Measurements from ENCODE around the gene DEPDC4.
"Not testable (repeated sequence)": the region's sequence is repeated elsewhere in the genome, so short reads cannot be mapped to it uniquely, and the experiment has no call there.

DEPDC4 gene

GRCh38 chr12:100266835-100267602 is at the start of gene DEPDC4, which contains the start of gene SCYL2:
TSS of gene DEPDC4 (minus strand) at chr12:100267079. CDS start at chr12:100267076, 3 bp downstream.
TSS of gene SCYL2 (plus strand) at chr12:100267177. CDS start at chr12:100282971, 15,794 bp downstream.
- DNase-seq, result peak; percentile 70

GRCh38 chr12:100311317-100311716 is 44.4 kb upstream of the DEPDC4 start:
- no peak for DNase-seq

GRCh38 chr12:100308138-100308537 is 41.3 kb upstream of the DEPDC4 start:
- not testable (repeated sequence) for DNase-seq

- DNase-seq, result not testable (repeated sequence)
Observed at GRCh38 chr12:100304334-100304733, 37.5 kb upstream of the DEPDC4 start.

- DNase-seq, result no peak
Observed at GRCh38 chr12:100303831-100304230, 37.0 kb upstream of the DEPDC4 start.

- DNase-seq, result no peak
Observed at GRCh38 chr12:100302081-100302480, 35.2 kb upstream of the DEPDC4 start.

- no peak for DNase-seq
Observed at GRCh38 chr12:100295764-100296555, 29.1 kb upstream of the DEPDC4 start.

GRCh38 chr12:100294366-100294765 is 27.5 kb upstream of the DEPDC4 start:
- DNase-seq, result not testable (repeated sequence)

- no peak for DNase-seq
Observed at GRCh38 chr12:100293017-100293416, 26.1 kb upstream of the DEPDC4 start.

- DNase-seq, result no peak
Observed at GRCh38 chr12:100290016-100290415, 23.1 kb upstream of the DEPDC4 start.

GRCh38 chr12:100289038-100289437 is 22.2 kb upstream of the DEPDC4 start:
- DNase-seq, result no peak

- not testable (repeated sequence) for DNase-seq
Observed at GRCh38 chr12:100284556-100284955, 17.7 kb upstream of the DEPDC4 start.

GRCh38 chr12:100279607-100280244 is 12.8 kb upstream of the DEPDC4 start:
- DNase-seq, result no peak

- no peak for DNase-seq
Observed at GRCh38 chr12:100279159-100279558, 12.3 kb upstream of the DEPDC4 start.

- DNase-seq, result no peak
Observed at GRCh38 chr12:100274291-100274690, 7.4 kb upstream of the DEPDC4 start.

- no peak for DNase-seq
Observed at GRCh38 chr12:100273782-100274181, 6.9 kb upstream of the DEPDC4 start.

GRCh38 chr12:100268835-100269564 is 2.1 kb upstream of the DEPDC4 start:
- DNase-seq, result no peak

GRCh38 chr12:100267603-100268281 is 863 bp upstream of the DEPDC4 start:
- DNase-seq, result no peak

GRCh38 chr12:100266585-100266834 is 369 bp downstream of the DEPDC4 start:
- DNase-seq, result no peak

- DNase-seq, result no peak
Observed at GRCh38 chr12:100265732-100266584, 921 bp downstream of the DEPDC4 start.

- not testable (repeated sequence) for DNase-seq
Observed at GRCh38 chr12:100265107-100265506, 1.8 kb downstream of the DEPDC4 start.
